ENCODE results near the gene TCF7L2.

DNA sequence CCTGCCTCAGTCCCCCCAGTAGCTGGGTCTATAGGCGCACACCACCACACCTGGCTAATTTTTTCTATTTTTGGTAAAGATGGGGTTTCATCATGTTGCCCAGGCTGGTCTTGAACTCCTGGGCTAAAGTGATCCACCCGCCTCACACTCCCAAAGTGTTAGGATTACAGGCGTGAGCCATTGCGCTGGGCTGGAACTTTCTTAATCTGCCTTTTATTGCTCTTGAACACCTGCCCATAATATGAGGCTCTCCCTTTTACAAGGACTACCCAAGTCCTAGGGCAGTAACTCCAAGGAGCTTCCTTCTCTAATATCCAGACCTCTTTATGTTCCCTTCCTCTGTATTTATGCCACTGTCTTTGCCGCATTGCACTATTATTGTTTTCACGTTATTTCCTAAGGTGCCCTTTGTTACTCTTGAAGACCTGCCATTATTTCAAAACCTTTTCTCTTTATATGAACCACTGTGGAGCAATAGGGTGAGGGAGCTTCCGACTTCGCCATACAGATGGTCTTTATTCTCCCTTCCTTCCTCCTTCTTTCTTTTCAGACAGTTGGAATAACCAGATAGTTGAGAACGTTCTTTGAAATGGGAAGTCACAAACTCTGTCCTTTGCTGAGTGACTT lies 36.3 kb upstream of the TCF7L2 start:
- TF ChIP-seq, protein P1, sequence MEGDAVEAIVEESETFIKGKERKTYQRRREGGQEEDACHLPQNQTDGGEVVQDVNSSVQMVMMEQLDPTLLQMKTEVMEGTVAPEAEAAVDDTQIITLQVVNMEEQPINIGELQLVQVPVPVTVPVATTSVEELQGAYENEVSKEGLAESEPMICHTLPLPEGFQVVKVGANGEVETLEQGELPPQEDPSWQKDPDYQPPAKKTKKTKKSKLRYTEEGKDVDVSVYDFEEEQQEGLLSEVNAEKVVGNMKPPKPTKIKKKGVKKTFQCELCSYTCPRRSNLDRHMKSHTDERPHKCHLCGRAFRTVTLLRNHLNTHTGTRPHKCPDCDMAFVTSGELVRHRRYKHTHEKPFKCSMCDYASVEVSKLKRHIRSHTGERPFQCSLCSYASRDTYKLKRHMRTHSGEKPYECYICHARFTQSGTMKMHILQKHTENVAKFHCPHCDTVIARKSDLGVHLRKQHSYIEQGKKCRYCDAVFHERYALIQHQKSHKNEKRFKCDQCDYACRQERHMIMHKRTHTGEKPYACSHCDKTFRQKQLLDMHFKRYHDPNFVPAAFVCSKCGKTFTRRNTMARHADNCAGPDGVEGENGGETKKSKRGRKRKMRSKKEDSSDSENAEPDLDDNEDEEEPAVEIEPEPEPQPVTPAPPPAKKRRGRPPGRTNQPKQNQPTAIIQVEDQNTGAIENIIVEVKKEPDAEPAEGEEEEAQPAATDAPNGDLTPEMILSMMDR (IDR thresholded peaks at IDR 0.05), result no peak
- no peak for TF ChIP-seq POLR2A (IDR thresholded peaks at IDR 0.05)

All from tibial nerve (tissue), 3 donors.